GM12878 (cell line): ENCODE data around the gene SCP2.

Experiments
- CHD2 ChIP-seq: IDR thresholded peaks from 2 replicates; pipeline ENCODE4 v1.6.1; 2011; ENCODE audit warnings: low read depth, low read length, improper control_type of control experiment, borderline replicate concordance
- EP300 ChIP-seq, 2 experiments: fragments of 150-350 bp in 1 of 2; IDR thresholded peaks; 2 replicates each; pipeline ENCODE4 v1.6.1; 2011 to 2012; ENCODE audit warnings: low read depth in 2 of 2, low read length in 2 of 2, borderline replicate concordance in 1 of 2, improper control_type of control experiment in 1 of 2, inconsistent platforms in 1 of 2; ENCODE audit not compliant: control insufficient read depth in 1 of 2
- EZH2 ChIP-seq: IDR thresholded peaks from 2 replicates; pipeline ENCODE4 v1.6.1; 2012; ENCODE audit warnings: low read depth, mild to moderate bottlenecking, control low read depth, inconsistent platforms, low read length, borderline replicate concordance; ENCODE audit not compliant: control insufficient read depth
- HDGF ChIP-seq: fragments of 450-650 bp; IDR thresholded peaks from 2 replicates; pipeline ENCODE4 v1.6.1; 2016; ENCODE audit warnings: antibody characterized with exemption
- POLR2AphosphoS5 ChIP-seq: IDR thresholded peaks from 2 replicates; pipeline ENCODE4 v1.6.1; 2011; ENCODE audit warnings: mild to moderate bottlenecking, low read length, inconsistent platforms
- TF ChIP-seq, protein P1 (sequence below): fragments of 450-650 bp; formaldehyde crosslinking; IDR thresholded peaks from 2 replicates; pipeline ENCODE4 v1.4.0; 2022; ENCODE audit warnings: mild to moderate bottlenecking, moderate library complexity
- TF ChIP-seq, protein P2 (sequence below), 3 experiments: IDR thresholded peaks in 2 of 3; conservative IDR thresholded peaks in 1 of 3; 2 replicates each; pipeline ENCODE4 v1.5.1; 2011; ENCODE audit warnings: low read depth in 3 of 3, low read length in 3 of 3, mild to moderate bottlenecking in 3 of 3, control low read depth in 2 of 3, moderate library complexity in 2 of 3, inconsistent platforms in 1 of 3, mixed read lengths in 1 of 3; ENCODE audit not compliant: control insufficient read depth in 2 of 3, insufficient read depth in 1 of 3; ENCODE audit errors: extremely low read depth in 1 of 3

DNA sequence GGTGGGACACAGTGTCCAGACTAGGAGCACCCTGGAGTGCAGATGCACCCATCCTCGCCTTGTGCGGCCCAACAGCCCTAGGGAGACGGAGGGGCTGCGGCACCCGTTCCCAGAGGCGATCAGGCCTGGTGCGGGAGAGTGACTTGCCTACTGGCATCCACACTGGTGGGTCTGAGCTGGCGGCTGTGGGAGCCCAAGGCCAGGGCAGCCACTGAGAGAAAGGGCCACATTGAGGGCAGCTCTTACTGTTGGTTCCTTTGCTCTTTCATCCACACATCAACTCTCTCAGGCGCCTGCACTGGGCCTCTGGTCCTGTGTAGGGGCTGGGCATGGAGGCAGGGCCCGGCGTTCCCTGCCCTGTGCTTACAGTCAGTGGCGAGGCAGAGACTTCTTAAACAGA, 143.5 kb downstream of the SCP2 start:
- TF ChIP-seq CHD2 (no peak), EZH2 (no peak), EP300 (IDR thresholded peaks at IDR 0.05; ENCODE audit: borderline replicate concordance in 1 of 2, control insufficient read depth in 1 of 2, low read depth in 2 of 2, low read length in 2 of 2) (no peak), HDGF (no peak), POLR2AphosphoS5 (no peak)
- TF ChIP-seq, protein P1, sequence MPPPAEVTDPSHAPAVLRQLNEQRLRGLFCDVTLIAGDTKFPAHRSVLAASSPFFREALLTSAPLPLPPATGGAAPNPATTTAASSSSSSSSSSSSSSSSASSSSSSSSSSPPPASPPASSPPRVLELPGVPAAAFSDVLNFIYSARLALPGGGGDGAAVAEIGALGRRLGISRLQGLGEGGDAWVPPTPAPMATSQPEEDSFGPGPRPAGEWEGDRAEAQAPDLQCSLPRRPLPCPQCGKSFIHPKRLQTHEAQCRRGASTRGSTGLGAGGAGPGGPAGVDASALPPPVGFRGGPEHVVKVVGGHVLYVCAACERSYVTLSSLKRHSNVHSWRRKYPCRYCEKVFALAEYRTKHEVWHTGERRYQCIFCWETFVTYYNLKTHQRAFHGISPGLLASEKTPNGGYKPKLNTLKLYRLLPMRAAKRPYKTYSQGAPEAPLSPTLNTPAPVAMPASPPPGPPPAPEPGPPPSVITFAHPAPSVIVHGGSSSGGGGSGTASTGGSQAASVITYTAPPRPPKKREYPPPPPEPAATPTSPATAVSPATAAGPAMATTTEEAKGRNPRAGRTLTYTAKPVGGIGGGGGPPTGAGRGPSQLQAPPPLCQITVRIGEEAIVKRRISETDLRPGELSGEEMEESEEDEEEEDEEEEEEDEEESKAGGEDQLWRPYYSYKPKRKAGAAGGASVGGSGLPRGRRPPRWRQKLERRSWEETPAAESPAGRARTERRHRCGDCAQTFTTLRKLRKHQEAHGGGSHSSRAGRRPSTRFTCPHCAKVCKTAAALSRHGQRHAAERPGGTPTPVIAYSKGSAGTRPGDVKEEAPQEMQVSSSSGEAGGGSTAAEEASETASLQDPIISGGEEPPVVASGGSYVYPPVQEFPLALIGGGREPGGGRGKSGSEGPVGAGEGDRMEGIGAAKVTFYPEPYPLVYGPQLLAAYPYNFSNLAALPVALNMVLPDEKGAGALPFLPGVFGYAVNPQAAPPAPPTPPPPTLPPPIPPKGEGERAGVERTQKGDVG (CRISPR knock-in tag) = no peak
- TF ChIP-seq, protein P2, sequence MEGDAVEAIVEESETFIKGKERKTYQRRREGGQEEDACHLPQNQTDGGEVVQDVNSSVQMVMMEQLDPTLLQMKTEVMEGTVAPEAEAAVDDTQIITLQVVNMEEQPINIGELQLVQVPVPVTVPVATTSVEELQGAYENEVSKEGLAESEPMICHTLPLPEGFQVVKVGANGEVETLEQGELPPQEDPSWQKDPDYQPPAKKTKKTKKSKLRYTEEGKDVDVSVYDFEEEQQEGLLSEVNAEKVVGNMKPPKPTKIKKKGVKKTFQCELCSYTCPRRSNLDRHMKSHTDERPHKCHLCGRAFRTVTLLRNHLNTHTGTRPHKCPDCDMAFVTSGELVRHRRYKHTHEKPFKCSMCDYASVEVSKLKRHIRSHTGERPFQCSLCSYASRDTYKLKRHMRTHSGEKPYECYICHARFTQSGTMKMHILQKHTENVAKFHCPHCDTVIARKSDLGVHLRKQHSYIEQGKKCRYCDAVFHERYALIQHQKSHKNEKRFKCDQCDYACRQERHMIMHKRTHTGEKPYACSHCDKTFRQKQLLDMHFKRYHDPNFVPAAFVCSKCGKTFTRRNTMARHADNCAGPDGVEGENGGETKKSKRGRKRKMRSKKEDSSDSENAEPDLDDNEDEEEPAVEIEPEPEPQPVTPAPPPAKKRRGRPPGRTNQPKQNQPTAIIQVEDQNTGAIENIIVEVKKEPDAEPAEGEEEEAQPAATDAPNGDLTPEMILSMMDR (IDR thresholded peaks at IDR 0.05 in 2 of 3, conservative IDR thresholded peaks at IDR 0.05 in 1 of 3; ENCODE audit: control insufficient read depth in 2 of 3, extremely low read depth in 1 of 3, insufficient read depth in 1 of 3, low read depth in 3 of 3, low read length in 3 of 3) = no peak
